ENCODE measurements around the gene BNC2.

DNA sequence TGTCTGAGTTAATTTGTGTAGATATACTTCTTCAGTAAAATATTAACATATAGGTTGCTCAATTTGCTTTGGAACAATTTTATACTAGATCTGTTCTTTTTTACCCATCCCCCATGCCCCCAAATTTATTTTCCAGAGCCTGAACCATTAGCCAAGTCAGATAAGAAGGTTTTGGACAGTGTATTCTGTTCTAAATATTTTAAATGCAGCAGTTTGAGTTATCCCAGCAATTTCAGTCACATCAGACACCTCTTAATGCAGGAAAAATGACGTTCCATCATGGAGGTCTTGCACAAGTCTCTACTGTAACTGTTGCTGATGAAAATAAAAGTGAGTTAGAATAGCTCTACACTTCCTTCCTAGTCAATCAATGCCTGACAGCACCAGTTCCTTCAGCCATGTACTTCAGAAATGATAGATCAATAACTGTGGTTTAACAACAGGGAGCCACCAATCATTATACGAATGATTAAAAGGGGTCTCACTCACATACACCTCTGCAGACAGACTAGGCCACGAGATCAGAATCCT is 215.8 kb downstream of the BNC2 start:
- TF ChIP-seq POLR2A (IDR thresholded peaks at IDR 0.05; ENCODE audit: low read depth, low read length): no peak
- TF ChIP-seq CTCF (conservative IDR thresholded peaks at IDR 0.05; ENCODE audit: low read depth, low read length): no peak
- no peak for TF ChIP-seq BHLHE40 (IDR thresholded peaks at IDR 0.05; ENCODE audit: low read depth, low read length)
- no peak for TF ChIP-seq CHD1 (IDR thresholded peaks at IDR 0.05; ENCODE audit: low read depth, low read length)
- no peak for TF ChIP-seq RAD21 (IDR thresholded peaks at IDR 0.05; ENCODE audit: low read length)
- TF ChIP-seq FOS (IDR thresholded peaks at IDR 0.05; ENCODE audit: low read depth, low read length): no peak
- TF ChIP-seq MXI1 (IDR thresholded peaks at IDR 0.05; ENCODE audit: borderline replicate concordance, low read depth, low read length): no peak
- TF ChIP-seq CEBPB (IDR thresholded peaks at IDR 0.05; ENCODE audit: low read depth, low read length): peak; percentile 61
